HG02763 (cell line): ENCODE results near the gene GPC3.

Experiments
- ATAC-seq: cut with Tn5 transposase; IDR thresholded peaks from one replicate; pipeline ENCODE4 v1.9.1; 2021; ENCODE audit warnings: mild to moderate bottlenecking, moderate library complexity; ENCODE audit not compliant: unreplicated experiment

GPC3 gene

DNA sequence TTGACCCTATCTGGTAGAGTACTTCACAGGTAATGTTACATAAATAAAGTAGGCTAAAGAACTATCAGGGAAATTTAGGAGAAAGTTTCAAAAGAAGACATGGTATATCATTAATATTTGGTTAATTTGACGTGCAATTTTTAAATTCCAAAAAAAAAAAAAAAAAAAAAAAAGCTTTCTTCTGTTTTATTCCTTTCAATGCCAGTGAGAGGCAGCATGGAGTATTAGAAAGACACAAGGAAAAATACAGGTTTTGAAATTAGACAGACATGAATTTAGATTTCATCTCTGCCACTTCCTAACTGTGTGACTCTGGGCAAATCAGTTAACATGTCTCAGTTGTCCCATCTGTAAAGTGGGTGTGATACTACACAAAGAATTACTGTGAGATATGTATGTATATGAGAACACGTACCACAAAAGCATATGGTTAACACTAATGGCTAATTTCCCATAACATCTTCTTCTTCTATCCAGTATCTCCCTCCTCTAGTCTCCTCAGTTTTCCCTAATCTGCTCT, 132.5 kb downstream of the GPC3 start:
- no peak for ATAC-seq

DNA sequence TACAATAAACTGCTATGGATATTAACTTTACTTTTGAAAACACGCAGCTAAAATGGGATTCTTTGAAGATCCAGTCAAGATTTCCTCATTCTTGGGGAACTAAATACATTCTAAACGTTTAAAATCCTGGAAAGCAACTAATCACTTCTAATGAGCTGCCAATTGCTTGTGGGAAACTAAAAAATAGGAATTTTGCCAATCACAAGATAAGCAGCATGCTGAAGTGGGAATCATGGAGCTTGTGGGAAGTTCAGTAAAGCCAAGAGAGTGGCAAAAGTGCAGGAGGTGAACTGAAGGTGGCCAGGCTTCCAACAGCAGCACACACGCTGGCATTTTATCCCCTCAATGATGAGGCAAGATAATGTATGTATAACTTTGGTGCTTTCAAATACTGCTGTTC, 133.0 kb downstream of the GPC3 start:
- no peak for ATAC-seq

DNA sequence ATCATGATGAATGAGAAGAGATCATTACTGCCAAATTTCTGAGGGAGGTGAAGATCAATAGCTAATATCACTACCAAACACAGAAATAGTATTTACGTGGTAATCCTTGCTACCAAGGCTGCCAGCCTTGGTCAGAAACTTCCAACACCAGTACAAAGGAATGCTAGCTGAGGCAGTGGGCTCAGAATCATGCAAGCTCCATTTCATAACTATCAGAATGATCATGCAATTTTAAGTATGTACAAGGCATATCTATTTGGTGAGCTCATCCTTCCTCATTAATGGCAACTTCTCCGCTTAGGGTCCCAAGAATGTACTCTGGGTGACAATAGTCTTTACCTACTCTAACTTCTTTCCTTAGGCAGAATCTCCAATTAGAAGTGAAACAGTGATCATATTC, 135.0 kb downstream of the GPC3 start:
- ATAC-seq, result no peak

GRCh38 chrX:133849676-133850075, 135.7 kb downstream of the GPC3 start:
- ATAC-seq, result no peak

GRCh38 chrX:133847340-133847994, 137.9 kb downstream of the GPC3 start:
- ATAC-seq, result no peak

- no peak for ATAC-seq
Measured at GRCh38 chrX:133846311-133846710, 139.1 kb downstream of the GPC3 start.

GRCh38 chrX:133840415-133840814, 145.0 kb downstream of the GPC3 start:
- no peak for ATAC-seq

DNA sequence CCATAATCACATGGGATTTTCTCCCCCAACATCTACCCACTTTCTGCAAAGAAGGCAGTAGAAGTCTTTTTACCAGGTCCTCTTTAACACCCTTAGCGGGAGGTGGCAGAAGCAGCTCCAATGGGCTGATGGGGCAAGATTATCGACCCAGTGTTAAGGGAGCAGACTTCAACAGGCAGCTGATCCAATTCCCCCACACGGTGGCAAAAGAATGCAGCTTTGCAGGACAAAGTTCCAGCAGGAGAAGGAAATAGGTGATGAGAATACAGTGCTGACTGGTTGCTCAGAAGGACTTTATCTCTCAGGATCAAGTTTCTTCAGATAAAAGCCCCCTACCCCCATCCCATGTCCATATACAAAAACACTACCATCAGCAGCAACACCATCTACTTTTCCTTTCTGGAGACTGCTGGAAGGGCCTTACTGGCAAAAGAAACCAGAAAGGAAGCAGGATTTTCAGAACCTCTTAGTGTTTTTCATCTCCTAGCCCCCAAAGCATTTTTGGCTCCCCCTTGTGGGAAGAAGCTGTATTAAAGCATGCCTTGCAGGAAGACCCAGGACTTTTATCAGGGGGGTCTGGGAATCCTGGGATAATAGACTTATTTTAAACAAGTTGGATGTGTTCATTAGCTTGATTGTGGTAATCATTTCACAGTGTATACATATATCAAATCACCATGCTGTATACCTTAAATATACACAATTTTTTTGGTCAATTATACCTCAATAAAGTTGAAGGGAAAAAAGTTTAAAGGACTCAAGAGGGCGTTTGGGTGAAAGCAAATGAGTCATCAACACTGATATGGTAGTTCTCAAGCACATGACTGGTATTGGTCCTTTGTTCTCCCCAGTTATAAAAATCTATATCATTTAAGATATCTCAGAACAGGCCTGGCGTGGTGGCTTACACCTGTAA, 146.4 kb downstream of the GPC3 start:
- no peak for ATAC-seq

DNA sequence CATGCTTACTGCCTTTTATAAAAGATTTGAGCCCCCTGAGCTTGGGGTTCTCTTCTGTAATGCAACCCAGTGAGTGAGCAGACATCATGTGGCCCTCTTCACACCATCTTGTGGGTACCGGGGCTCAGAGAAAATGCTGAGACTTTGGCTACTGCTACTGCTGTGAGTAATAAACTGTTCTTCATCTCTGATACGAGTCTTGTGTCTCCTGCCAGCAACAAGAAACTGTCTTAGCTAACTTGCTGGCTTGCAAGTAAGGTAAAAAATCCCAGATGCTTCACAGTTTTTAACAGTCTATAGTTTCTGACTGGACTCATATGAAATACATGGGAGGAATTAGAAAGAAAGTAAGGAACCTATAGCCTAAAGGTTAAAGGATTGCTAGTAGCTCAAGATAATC, 148.3 kb downstream of the GPC3 start:
- ATAC-seq, result no peak

- no peak for ATAC-seq
Measured at GRCh38 chrX:133836561-133836960, 148.8 kb downstream of the GPC3 start.

- ATAC-seq, result no peak
Measured at GRCh38 chrX:133834771-133835170, 150.6 kb downstream of the GPC3 start.

GRCh38 chrX:133819546-133819945, 165.8 kb downstream of the GPC3 start:
- no peak for ATAC-seq

GRCh38 chrX:133818019-133818418, 167.4 kb downstream of the GPC3 start:
- ATAC-seq, result no peak

GRCh38 chrX:133815496-133815895, 169.9 kb downstream of the GPC3 start:
- ATAC-seq, result no peak

DNA sequence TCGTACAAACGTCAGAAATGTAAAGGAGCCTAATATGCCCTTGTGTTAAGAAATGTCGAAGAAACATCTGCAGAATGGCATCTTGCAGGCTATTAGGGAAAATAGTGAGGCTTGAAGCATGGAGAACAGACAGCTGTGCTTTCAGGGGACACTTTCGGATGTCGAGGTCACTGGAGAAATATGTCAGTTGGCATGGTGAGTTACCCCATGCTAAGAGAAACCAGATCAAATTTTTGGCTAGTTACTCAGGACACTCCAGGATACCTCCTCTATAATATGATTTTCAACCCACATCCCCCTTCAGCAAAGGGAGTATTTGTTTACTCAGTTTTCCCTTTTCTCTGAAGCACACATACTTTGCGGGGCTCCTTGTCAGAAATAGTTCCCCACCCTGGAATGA, 171.4 kb downstream of the GPC3 start:
- no peak for ATAC-seq

GRCh38 chrX:133812402-133812801, 173.0 kb downstream of the GPC3 start:
- no peak for ATAC-seq

GRCh38 chrX:133810925-133811324, 174.5 kb downstream of the GPC3 start:
- no peak for ATAC-seq

GRCh38 chrX:133804072-133804471, 181.3 kb downstream of the GPC3 start:
- ATAC-seq, result no peak

- ATAC-seq, result no peak
Measured at GRCh38 chrX:133796282-133796681, 189.1 kb downstream of the GPC3 start.

DNA sequence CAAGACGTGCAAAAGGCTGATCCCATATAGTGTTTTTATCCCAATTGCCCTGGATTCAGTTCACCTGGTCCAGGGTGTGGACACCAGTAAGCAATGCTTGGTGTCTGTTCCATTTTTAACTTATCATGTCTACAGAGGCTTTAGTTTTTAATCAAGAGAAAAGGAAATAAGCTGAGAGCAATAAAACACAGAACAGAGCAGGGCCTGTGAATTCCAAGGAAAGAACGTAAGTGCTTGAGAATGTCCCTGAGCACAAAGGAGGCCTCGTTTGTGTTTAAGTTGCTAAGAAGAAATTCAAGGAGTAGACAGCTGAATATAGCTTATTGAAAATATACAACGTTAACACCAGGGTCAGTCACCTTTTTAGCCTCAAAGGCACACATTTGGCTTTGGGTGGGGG, 191.3 kb downstream of the GPC3 start:
- no peak for ATAC-seq

- ATAC-seq, result no peak
Measured at GRCh38 chrX:133793626-133794025, 191.8 kb downstream of the GPC3 start.
